AG10803 (cell line): ENCODE results near the gene CALCOCO1.
A peak's percentile ranks its signal among the peaks of the same experiment; 100 is the strongest.

Source experiments
- DNase-seq: peaks from one replicate; pipeline ENCODE4 v3.0.0; 2010; ENCODE audit warnings: low read depth
- H3K4me3 ChIP-seq: 2 replicates; pipeline ENCODE4 v1.5.1; 2011; ENCODE audit warnings: mild to moderate bottlenecking, low read length, control low read depth
- CTCF ChIP-seq: conservative IDR thresholded peaks from 2 replicates; pipeline ENCODE4 v1.5.1; 2011; ENCODE audit warnings: mild to moderate bottlenecking, low read length, control low read depth, inconsistent platforms

CALCOCO1 gene

DNA sequence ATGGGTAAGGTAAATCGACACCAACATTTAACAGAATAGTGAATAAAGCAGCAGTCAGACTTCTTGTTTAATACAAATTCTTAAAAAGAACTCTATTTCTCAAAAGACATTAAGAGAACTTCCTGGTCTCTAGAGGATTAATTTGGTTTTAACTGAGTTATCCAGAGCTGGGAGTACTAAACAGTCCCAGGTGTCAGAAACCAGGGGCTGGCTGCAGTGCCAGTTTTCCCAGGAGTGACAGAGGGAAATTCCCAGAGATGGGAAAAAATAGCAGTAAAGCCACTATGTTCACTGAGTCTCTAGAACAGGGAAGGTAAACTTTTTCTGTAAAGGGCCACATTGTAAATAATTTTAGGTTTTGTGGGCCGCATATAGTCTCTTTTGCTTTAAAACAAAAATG lies 60.2 kb downstream of the CALCOCO1 start:
- TF ChIP-seq CTCF = no peak
- DNase-seq = peak; percentile 20
- H3K4me3 ChIP-seq = no peak overlapping the region

GRCh38 chr12:53664936-53665335 lies 62.3 kb downstream of the CALCOCO1 start:
- no peak overlapping the region for H3K4me3 ChIP-seq
- DNase-seq = no peak
- no peak for TF ChIP-seq CTCF

DNA sequence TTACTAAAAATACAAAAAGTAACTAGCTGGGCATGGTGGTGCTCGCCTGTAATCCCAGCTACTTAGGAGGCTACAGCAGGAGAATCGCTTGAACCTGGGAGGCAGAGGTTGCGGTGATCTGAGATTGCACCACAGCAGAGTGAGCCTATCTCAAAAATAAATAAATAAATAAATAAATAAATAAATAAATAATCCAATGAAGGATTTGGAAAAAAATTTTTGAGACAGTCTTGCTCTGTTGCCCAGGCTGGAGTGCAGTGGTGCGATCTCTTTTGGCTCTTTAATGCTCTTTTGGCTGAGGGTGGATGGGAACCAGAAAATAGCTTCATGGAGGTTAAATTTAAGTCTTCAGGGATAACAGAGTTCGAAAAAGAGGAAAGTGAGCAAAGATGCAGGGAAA lies 63.1 kb downstream of the CALCOCO1 start:
- DNase-seq = no peak
- no peak for TF ChIP-seq CTCF
- no peak overlapping the region for H3K4me3 ChIP-seq

- H3K4me3 ChIP-seq = no peak overlapping the region
- DNase-seq = peak; percentile 34
- no peak for TF ChIP-seq CTCF
Observed at GRCh38 chr12:53660041-53660440, 67.2 kb downstream of the CALCOCO1 start.

- peak; percentile 39 for DNase-seq
- H3K4me3 ChIP-seq = peak overlapping the region; percentile 29
- no peak for TF ChIP-seq CTCF
Observed at GRCh38 chr12:53659571-53659981, 67.7 kb downstream of the CALCOCO1 start.

GRCh38 chr12:53659011-53659551 lies 68.2 kb downstream of the CALCOCO1 start:
- DNase-seq = peak; percentile 77
- peak overlapping the region; percentile 29 for H3K4me3 ChIP-seq

More at GRCh38 chr12:53659011-53659551, 68.2 kb downstream of the CALCOCO1 start:
- TF ChIP-seq CTCF = no peak
